Measurements from ENCODE around the gene SETDB1.
A peak's percentile ranks its signal among the peaks of the same experiment; 100 is the strongest.
"Not testable (repeated sequence)": the region's sequence is repeated elsewhere in the genome, so short reads cannot be mapped to it uniquely, and the experiment has no call there.

Gene SETDB1
- total RNA-seq: 48.7 to 73.0 reads per million in 2 donors

DNA sequence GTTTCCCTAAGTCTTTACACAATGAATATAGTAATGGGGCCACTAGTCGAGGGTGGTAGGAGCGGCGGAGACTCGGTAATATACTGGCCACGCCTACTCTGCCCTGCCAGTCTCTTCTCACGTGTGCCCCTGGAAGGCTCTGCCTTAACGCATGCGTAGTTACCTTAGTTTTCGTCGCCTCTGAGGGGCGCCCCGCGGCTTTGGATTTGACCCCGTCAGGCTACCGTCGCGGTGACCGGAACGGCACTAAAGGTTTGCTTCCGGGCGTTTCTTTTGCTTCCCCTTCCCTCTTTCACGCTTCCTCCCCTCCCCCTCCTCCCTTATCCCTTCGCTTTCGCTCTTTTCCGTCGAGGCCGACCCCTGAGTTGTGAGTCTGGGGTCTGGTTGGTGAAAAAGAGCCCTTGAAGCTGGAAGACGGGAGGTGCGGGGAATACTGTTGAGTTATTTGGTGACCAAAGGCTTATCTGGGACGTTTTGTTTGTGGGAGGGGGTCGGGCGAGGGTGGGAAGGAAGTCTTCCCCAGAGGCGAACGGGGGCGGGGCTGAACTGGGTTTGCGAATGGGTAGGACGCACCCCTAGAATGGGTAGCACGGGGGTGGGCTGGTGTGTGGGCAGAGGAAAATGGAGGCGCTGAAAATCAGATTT is at the start of gene SETDB1:
TSS of gene SETDB1 (plus strand) at position 267 of the 645 bp plus-strand sequence. CDS start 1,352 bp downstream, outside the sequence.
- peak; percentile 81 for DNase-seq

DNA sequence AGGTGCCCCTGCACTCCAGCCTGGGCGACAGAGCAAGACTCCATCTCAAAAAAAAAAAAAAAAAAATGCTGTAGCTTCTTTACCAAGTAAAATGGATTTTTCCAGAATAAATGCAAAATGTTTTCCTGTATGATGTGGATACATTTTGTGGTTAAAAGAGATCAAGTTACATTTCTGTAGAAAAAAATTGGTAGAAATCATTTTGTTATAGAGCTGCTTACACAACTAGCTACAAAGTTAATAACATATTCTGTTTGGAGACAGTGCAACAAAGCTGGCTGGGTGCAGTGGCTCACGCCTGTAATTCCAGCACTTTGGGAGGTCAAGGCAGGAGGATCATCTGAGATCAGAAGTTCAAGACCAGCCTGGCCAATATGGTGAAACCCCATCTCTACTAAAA is 47.2 kb upstream of the SETDB1 start:
- not testable (repeated sequence) for DNase-seq

- DNase-seq: no peak
These were observed 44.7 kb upstream of the SETDB1 start for GRCh38 chr1:150881331-150882070.

DNA sequence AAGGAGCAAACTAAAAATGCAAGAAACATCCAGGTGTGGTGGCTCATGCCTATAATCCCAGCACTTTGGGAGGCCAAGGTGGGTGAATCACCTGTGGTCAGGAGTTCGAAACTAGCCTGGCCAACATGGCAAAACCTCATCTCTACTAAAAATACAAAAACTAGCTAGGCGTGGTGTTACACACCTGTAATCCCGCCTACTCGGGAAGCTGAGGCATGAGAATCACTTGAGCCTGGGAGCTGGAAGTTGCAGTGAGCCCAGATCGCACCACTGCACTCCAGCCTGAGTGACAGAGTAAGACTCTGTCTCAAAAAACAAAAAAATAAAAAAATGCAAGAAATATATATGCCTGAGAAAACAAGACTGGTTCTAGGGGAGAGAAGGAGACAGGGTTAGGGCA is 43.0 kb upstream of the SETDB1 start:
- DNase-seq: not testable (repeated sequence)

GRCh38 chr1:150887018-150887417 is 39.1 kb upstream of the SETDB1 start, which contains the start of gene CTXND2:
TSS of gene CTXND2 (plus strand) at chr1:150887136. CDS start at chr1:150912315, 25,179 bp downstream.
- no peak for DNase-seq

DNA sequence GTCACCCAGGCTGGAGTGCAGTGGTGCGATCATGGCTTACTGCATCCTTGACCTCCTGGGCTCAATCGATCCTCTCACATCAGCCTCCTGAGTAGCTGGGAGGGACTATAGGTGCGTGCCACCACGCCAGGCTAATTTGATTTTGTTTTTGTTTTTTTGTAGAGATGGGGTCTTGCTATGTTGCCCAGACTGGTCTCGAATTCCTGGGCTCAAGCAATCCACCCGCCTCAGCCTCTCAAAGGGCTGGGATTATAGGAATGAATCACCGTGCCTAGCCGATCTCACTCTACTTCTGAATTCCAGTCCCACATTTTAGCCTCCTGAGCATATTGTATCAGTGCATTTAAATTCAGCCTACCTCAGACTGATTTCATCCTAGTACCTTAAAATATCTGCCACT is 37.4 kb upstream of the SETDB1 start:
- DNase-seq: no peak

- DNase-seq: no peak
These were observed 36.1 kb upstream of the SETDB1 start for GRCh38 chr1:150890033-150890416.

- DNase-seq: no peak
These were observed 32.7 kb upstream of the SETDB1 start for GRCh38 chr1:150893336-150893913.

GRCh38 chr1:150895618-150896017 is 30.5 kb upstream of the SETDB1 start:
- DNase-seq: no peak

DNA sequence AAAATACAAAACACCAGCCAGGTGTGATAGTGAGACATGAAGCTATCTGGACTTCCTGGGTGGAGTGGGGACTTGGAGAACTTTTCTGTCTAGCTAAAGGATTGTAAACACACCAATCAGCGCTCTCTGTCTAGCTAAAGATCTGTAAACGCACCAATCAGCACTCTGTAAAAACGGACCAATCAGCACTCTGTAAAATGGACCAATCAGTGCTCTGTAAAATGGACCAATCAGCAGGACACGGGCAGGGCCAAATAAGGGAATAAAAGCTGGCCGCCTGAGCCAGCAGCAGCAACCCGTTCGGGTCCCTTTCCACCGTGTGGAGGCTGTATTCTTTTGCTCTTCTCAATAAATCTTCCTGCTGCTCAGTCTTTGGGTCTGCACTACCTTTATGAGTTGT is 26.4 kb upstream of the SETDB1 start:
- DNase-seq: not testable (repeated sequence)

- DNase-seq: no peak
These were observed 23.8 kb upstream of the SETDB1 start for GRCh38 chr1:150902346-150902745.

DNA sequence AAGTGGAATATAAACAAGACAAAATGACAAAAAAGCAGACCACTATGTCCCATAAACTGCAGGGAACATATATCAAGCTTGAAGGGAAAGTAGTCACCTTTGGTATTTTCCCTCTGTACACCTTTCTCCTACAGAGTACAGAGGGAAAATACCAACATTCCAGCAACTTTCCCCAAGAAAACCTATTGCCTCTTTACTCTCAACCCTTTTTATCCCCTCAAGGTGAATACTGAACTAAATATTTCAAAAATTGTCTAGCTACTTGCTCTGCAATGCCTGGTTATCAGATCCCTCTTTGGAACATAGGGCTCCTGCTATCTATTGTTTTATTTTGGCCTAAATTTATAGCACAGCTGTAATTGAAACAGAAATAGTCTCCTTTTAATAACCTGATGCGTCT is 23.4 kb upstream of the SETDB1 start:
- no peak for DNase-seq

DNA sequence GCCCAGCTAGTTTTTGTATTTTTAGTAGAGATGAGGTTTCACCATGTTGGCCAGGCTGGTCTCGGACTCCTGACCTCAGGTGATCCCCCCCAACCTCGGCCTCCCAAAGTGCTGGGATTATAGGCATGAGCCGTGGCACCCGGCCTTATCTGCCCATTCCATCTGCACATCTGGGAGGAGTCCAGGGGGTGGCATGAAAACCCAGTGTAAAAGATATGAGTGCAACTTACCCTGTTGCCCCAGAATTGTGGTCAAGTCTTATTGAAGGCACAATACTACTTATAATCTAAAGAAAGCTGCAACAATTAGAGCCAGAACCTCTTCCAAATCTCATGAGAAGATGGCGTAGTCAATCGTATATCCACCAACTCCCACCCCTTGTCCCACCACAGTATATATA is 20.9 kb upstream of the SETDB1 start:
- DNase-seq: no peak

DNA sequence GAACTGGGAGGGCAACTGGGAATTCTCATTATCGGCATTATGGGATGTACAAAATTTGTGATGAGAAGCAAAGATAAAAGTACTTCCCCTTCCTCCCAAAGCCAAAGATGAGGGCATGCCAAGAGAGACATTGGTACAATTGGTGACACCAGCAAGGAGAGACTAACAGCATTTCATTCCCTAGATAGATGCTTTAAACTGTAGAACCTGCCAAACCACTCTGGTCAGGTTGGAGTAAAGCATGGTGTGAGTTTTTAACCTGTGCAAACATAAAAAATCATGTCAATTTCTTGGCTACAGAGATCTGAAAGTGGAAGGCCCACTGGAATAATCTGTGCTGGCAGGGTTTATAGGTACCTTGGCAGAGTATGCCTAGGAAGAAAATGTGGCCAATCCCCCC is 19.8 kb upstream of the SETDB1 start:
- DNase-seq: no peak

GRCh38 chr1:150906813-150907212 is 19.4 kb upstream of the SETDB1 start:
- no peak for DNase-seq

- DNase-seq: no peak
These were observed 16.5 kb upstream of the SETDB1 start for GRCh38 chr1:150909585-150910180.

DNA sequence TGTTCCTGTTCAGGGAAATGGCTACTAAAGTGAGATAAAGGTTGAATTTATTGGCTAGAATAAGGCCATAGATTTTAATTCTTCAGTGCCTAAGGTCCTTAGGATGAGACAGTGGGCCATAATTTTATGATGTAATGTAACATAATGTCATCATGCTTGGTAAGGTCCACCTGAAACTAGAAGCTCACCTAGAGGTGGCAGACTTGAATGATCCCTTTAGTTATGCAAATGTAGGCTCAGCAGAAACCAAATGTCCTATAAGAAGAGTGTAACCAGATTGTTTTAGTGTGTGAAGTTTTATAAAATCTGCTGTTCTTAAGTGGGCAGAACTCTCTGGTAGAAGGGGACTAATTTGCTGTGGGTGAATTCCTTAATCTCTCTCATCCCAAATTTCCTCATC is 13.5 kb upstream of the SETDB1 start:
- no peak for DNase-seq

DNA sequence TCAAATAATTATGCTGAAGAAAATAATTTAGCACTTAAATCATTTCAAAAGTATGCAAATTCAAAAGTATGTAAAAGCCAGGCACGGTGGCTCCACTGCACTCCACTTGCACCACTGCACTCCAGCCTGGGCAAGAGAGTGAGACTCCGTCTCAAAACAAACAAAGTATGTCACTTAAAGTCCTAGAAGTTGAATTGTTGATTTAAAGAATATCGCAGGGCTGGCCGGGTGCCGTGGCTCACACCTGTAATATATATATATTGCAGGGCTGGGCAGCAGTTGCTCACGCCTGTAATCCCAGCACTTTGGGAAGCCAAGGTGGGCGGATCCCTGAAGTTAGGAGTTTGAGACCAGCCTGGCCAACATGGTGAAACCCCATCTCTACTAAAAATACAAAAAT is 8.8 kb upstream of the SETDB1 start:
- DNase-seq: no peak

DNA sequence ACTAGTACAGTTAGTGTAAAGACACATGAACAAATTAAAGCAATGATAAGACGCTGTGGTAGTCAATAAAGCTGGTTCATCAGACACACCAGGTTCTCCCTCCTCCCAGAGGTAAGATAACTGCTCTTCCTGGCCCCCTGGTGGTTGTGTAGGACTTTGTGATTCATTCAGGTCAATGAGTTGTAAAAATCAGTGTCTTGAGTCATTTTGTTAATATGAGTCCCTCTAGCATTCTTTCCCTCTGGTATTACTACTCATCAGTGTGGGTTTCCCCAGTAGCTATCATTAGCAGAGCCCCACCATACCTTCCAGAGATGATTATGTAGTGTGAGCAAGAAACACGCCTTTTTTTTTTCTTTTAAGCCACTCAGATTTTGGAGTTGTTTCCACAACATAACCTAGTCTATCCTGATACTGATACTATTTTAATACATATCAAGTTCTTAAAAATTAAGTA is 3.6 kb upstream of the SETDB1 start:
- DNase-seq: peak; percentile 57

- DNase-seq: no peak
These were observed 1.1 kb upstream of the SETDB1 start for GRCh38 chr1:150925080-150925479.

DNA sequence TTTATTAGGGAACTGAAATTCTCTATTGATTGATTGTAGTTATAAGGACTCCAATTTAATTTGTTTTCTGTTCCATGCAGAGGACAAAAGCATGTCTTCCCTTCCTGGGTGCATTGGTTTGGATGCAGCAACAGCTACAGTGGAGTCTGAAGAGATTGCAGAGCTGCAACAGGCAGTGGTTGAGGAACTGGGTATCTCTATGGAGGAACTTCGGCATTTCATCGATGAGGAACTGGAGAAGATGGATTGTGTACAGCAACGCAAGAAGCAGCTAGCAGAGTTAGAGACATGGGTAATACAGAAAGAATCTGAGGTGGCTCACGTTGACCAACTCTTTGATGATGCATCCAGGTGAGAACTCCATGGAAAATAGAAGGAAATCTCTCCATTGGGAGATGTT is 1.5 kb downstream of the SETDB1 start:
- DNase-seq: no peak

GRCh38 chr1:150928286-150928685 is 2.1 kb downstream of the SETDB1 start:
- no peak for DNase-seq

- DNase-seq: not testable (repeated sequence)
These were observed 2.6 kb downstream of the SETDB1 start for GRCh38 chr1:150928775-150929174.

All from T-helper 9 cell (primary cell).